ENCODE results near the gene HNRNPH3.

Gene HNRNPH3

GRCh38 chr10:68359189-68359588 is 27.3 kb downstream of the HNRNPH3 start:
- no peak overlapping the region for H3K4me3 ChIP-seq (ENCODE audit: low read depth, low read length)
- no peak overlapping the region for H3K4me2 ChIP-seq (ENCODE audit: low read length)
- no peaks in the 10 kb centered on the region for H3K79me2 ChIP-seq
- H2AFZ ChIP-seq: no peak overlapping the region
- H3K36me3 ChIP-seq (ENCODE audit: control insufficient read depth, insufficient read depth, low read length): no peaks in the 10 kb centered on the region
- no peaks in the 10 kb centered on the region for H3K9me3 ChIP-seq (ENCODE audit: control insufficient read depth, low read length)
- no peaks in the 10 kb centered on the region for H3K27me3 ChIP-seq (ENCODE audit: control insufficient read depth, insufficient read depth, low read length)
- TF ChIP-seq, protein P1, sequence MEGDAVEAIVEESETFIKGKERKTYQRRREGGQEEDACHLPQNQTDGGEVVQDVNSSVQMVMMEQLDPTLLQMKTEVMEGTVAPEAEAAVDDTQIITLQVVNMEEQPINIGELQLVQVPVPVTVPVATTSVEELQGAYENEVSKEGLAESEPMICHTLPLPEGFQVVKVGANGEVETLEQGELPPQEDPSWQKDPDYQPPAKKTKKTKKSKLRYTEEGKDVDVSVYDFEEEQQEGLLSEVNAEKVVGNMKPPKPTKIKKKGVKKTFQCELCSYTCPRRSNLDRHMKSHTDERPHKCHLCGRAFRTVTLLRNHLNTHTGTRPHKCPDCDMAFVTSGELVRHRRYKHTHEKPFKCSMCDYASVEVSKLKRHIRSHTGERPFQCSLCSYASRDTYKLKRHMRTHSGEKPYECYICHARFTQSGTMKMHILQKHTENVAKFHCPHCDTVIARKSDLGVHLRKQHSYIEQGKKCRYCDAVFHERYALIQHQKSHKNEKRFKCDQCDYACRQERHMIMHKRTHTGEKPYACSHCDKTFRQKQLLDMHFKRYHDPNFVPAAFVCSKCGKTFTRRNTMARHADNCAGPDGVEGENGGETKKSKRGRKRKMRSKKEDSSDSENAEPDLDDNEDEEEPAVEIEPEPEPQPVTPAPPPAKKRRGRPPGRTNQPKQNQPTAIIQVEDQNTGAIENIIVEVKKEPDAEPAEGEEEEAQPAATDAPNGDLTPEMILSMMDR (IDR thresholded peaks at IDR 0.05): no peak
- no peak overlapping the region for H3K27ac ChIP-seq
- H3K9ac ChIP-seq: no peak overlapping the region
- H3K4me1 ChIP-seq: no peaks in the 10 kb centered on the region

DNA sequence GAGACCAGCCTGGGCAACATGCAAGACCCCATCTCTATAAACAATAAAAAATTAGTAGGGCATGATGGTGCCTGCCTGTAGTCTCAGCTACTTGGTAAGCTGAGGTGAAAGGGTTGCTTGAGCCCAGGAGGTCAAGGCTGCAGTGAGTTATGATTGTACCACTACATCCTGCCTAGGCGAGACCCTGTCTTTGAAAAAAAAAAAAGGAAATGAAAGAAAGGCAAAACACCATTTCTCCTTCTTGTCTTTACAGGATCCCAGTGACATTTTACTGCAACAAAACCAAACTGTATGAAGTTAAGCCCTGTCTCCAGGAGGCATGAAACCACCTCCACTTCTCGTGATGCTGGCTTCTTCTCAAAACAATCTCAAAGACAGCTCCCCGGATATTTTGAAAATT is 30.7 kb downstream of the HNRNPH3 start:
- H3K9me3 ChIP-seq (ENCODE audit: control insufficient read depth, low read length): no peaks in the 10 kb centered on the region
- no peaks in the 10 kb centered on the region for H3K4me1 ChIP-seq
- H2AFZ ChIP-seq: no peak overlapping the region
- TF ChIP-seq, protein P1 (IDR thresholded peaks at IDR 0.05): no peak
- H3K4me3 ChIP-seq (ENCODE audit: low read depth, low read length): no peak overlapping the region
- H3K4me2 ChIP-seq (ENCODE audit: low read length): no peak overlapping the region
- no peaks in the 10 kb centered on the region for H3K27me3 ChIP-seq (ENCODE audit: control insufficient read depth, insufficient read depth, low read length)
- no peaks in the 10 kb centered on the region for H3K79me2 ChIP-seq
- no peaks in the 10 kb centered on the region for H3K36me3 ChIP-seq (ENCODE audit: control insufficient read depth, insufficient read depth, low read length)
- no peak overlapping the region for H3K27ac ChIP-seq
- no peak overlapping the region for H3K9ac ChIP-seq

DNA sequence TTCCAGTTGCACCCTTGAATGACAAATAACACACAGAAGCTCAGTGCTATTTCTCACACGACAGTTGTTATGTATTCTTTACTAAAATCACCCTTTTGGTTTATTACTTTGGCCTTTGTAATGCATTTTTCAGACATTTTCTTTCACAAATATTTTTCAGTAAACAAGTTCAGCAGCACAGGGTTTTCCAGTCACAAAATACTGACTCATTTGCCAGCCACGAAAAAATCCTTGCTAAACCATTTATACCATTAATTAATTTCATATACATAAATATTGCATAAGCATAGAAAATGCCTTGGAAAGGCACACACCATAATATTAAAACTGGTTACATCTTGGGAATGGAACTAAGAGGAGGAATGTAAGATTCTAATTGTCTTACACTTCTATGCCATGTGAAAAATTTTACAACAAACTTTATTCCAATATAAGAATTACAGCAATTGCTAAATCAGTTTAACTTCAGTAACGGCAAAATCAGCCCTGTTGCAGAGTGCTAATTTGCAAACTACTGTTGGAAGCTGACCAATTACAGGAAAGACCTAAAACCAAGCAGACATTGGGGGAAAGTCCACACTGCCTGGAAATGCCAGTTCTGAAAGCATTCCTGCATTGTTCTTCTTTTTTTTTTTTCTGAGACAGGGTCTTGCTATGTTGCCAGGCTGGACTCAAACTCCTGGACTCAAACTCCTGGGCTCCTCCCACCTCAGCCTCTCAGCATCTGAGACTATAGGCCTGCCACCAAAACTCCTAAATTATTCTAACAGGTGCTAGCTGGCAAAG is 32.4 kb downstream of the HNRNPH3 start:
- H3K79me2 ChIP-seq: no peaks in the 10 kb centered on the region
- H2AFZ ChIP-seq: no peak overlapping the region
- no peaks in the 10 kb centered on the region for H3K9me3 ChIP-seq (ENCODE audit: control insufficient read depth, low read length)
- TF ChIP-seq, protein P1 (IDR thresholded peaks at IDR 0.05): no peak
- no peak overlapping the region for H3K27ac ChIP-seq
- H3K36me3 ChIP-seq (ENCODE audit: control insufficient read depth, insufficient read depth, low read length): no peaks in the 10 kb centered on the region
- no peak overlapping the region for H3K9ac ChIP-seq
- H3K4me1 ChIP-seq: no peaks in the 10 kb centered on the region
- no peaks in the 10 kb centered on the region for H3K27me3 ChIP-seq (ENCODE audit: control insufficient read depth, insufficient read depth, low read length)
- H3K4me2 ChIP-seq (ENCODE audit: low read length): no peak overlapping the region
- H3K4me3 ChIP-seq (ENCODE audit: low read depth, low read length): no peak overlapping the region

DNA sequence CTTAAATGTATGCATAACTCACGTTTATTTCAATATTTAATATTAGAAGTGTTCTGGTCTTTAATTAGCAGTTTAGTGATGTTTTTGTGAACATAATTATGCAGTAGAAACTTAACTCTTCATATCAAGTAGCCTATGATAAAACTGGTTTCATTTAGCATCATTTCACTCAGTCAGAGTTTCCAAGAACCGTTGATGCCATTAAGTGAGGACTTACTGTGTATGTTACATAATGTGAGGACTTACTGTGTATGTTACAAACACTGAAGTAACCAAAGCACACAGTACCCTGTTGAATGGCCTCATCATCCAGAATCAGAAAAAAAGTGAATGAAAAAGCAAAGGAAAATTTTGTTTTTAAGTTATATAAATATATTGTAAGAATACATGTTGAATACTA is 33.7 kb downstream of the HNRNPH3 start:
- no peaks in the 10 kb centered on the region for H3K4me1 ChIP-seq
- H3K4me3 ChIP-seq (ENCODE audit: low read depth, low read length): no peak overlapping the region
- H3K79me2 ChIP-seq: no peaks in the 10 kb centered on the region
- no peak overlapping the region for H2AFZ ChIP-seq
- TF ChIP-seq, protein P1 (IDR thresholded peaks at IDR 0.05): no peak
- H3K36me3 ChIP-seq (ENCODE audit: control insufficient read depth, insufficient read depth, low read length): no peaks in the 10 kb centered on the region
- no peaks in the 10 kb centered on the region for H3K27me3 ChIP-seq (ENCODE audit: control insufficient read depth, insufficient read depth, low read length)
- no peak overlapping the region for H3K4me2 ChIP-seq (ENCODE audit: low read length)
- H3K9ac ChIP-seq: no peak overlapping the region
- no peak overlapping the region for H3K27ac ChIP-seq
- H3K9me3 ChIP-seq (ENCODE audit: control insufficient read depth, low read length): no peaks in the 10 kb centered on the region

DNA sequence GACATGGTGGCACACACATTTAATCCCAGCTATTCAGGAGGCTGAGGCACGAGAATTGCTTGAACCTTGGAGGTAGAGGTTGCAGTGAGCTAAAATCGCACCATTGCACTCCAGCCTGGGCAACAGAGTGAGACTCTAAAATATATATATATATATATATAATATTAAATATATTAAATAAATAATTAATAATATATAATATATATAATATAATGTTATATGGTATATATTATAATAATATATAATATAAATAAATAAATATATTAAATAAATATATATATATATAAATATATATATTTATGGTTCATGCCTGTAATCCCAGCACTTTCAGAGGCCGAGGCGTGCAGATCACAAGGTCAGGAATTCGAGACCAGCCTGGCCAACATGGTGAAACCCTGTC is 34.7 kb downstream of the HNRNPH3 start:
- Histone ChIP-seq H3K9me3 (ENCODE audit: control insufficient read depth, low read length) (no peaks in the 10 kb centered on the region), H3K36me3 (ENCODE audit: control insufficient read depth, insufficient read depth, low read length) (no peaks in the 10 kb centered on the region), H3K4me2 (ENCODE audit: low read length) (no peak overlapping the region), H3K79me2 (no peaks in the 10 kb centered on the region), H3K27ac (no peak overlapping the region), H3K9ac (no peak overlapping the region), H2AFZ (no peak overlapping the region), H3K4me3 (ENCODE audit: low read depth, low read length) (no peak overlapping the region), H3K4me1 (no peaks in the 10 kb centered on the region), H3K27me3 (ENCODE audit: control insufficient read depth, insufficient read depth, low read length) (no peaks in the 10 kb centered on the region)
- TF ChIP-seq, protein P1 (IDR thresholded peaks at IDR 0.05): no peak
